GM12865 (cell line): ENCODE results near the gene SCGB2B2.

Experiments
- DNase-seq: peaks from one replicate; pipeline ENCODE4 v3.0.0; 2010; ENCODE audit warnings: low read depth
- H3K4me3 ChIP-seq: 2 replicates; pipeline ENCODE4 v1.5.1; 2011; ENCODE audit warnings: mild to moderate bottlenecking, low read depth, low read length, control low read depth
- TF ChIP-seq, protein P1 (sequence below): IDR thresholded peaks from 2 replicates; pipeline ENCODE4 v1.5.1; 2011; ENCODE audit warnings: low read length, control low read depth, low read depth, inconsistent platforms; ENCODE audit not compliant: insufficient read depth; ENCODE audit errors: missing control alignments

The SCGB2B2 gene

DNA sequence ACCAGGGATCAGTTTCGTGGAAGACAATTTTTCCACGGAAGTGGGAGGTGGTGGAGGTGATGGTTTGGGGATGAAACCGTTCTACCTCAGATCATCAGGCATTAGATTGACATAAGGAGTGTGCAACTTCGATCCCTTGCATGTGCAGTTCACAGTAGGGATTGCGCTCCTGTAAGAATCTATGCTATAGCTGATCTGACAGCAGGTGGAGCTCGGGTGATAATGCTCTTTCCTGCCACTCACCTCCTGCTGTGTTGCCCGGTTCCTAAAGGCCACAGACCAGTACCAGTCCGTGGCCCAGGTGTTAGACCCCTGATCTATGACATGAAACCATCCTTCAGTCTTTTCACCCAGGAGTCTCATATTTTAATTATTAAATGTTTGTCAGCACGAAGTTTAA lies 4.5 kb upstream of the SCGB2B2 start:
- TF ChIP-seq, protein P1, sequence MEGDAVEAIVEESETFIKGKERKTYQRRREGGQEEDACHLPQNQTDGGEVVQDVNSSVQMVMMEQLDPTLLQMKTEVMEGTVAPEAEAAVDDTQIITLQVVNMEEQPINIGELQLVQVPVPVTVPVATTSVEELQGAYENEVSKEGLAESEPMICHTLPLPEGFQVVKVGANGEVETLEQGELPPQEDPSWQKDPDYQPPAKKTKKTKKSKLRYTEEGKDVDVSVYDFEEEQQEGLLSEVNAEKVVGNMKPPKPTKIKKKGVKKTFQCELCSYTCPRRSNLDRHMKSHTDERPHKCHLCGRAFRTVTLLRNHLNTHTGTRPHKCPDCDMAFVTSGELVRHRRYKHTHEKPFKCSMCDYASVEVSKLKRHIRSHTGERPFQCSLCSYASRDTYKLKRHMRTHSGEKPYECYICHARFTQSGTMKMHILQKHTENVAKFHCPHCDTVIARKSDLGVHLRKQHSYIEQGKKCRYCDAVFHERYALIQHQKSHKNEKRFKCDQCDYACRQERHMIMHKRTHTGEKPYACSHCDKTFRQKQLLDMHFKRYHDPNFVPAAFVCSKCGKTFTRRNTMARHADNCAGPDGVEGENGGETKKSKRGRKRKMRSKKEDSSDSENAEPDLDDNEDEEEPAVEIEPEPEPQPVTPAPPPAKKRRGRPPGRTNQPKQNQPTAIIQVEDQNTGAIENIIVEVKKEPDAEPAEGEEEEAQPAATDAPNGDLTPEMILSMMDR, result no peak
- DNase-seq, result no peak
- no peak overlapping the region for H3K4me3 ChIP-seq

DNA sequence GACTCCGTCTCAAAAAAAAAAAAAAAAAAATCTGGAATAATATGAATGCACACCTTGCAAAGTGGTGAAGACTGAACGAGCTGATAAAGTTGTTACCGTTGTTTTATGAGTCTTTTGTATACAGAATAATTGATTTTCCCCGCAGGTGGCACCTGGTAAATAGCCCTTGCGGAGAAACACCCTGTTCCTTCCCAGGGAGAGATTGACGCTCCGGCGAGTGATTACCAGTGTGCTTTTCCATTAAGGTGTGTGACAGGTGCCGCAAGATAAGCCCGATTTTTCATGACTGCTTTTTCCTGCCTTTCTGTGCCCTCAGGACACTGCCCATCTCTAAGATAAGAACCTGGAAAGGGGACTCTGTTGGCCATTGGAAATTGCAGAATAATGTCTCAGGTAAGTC lies 1.5 kb upstream of the SCGB2B2 start:
- TF ChIP-seq, protein P1, result no peak

DNA sequence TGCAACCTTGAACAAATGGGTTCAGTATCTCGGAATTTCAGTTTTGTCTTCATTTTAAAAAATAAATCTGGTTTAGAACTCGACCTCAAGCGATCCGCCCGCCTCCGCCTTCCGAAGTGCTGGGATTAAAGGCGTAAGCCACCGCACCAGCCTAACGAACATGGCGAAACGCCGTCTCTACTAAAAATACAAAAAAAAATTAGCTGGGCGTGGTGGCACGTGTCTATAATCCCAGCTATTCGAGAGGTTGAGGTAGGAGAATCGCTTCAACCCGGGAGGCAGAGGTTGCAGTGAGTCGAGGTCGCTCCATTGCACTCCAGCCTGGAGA lies 1.1 kb upstream of the SCGB2B2 start:
- TF ChIP-seq, protein P1, result no peak
- peak overlapping the region; percentile 62 for H3K4me3 ChIP-seq

More for the DNA sequence above, 1.5 kb upstream of the SCGB2B2 start:
- DNase-seq, result no peak
- H3K4me3 ChIP-seq, result peak overlapping the region; percentile 62

DNA sequence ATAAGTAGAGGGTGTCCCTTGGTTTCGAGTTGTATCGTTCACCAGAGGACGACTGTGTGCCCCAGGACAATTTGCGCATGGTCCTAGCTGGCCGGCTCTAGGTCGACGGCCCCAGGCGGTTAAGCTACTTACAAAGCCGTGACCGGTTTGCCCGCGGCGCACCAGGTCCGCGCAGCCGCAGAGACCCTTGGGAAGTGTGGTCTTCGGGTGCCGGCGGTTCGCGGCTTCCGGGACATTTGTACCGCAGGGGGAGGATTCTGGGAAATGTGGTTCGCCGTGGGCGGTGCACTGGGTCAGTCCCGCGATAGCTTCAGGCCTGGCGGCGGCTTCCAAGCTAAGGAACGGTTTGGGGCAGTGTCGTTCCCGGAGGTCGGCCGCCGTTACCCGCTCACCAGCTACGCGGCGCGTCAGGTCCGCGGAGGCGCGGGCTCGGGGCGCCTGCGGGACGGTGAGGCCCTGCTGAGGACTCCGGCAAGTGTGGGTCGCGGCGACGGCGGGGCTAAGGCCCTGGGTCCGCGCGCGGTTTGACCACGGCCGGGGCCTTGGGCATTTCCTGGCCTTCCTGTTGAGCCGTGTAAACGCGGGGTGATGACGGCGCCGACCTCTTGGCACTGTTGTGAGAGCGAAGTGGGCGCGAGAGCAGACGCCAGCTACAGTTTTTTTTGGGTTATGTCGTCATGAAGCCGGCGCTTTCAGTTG lies 576 bp upstream of the SCGB2B2 start, which contains the start of gene ZNF302:
Gene ZNF302 (plus strand): TSS at position 293 of the 699 bp plus-strand sequence. CDS start 1,127 bp downstream, outside the sequence.
- H3K4me3 ChIP-seq, result peak within 1 kb of the TSS; percentile 62
- TF ChIP-seq, protein P1, result no peak
- DNase-seq, result peak; percentile 99

More for the DNA sequence above, 1.1 kb upstream of the SCGB2B2 start:
- DNase-seq, result no peak

DNA sequence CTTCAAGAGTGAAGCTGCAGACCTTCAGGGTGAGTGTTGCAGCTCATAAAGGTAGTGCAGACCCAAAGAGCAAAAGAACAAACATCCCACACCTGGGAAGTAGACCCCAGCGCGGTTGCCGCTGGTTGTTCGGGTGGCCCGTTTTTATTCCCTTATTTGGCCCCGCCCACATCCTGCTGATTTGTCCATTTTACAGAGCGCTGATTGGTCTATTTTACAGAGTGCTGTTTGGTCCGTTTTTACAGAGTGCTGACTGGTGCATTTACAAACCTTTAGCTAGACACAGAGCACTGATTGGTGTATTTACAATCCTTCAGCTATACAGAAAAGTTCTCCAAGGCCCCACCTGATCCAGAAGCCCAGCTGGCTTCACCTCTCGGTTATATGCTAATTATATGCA lies 1.0 kb downstream of the SCGB2B2 start:
- H3K4me3 ChIP-seq, result no peak overlapping the region
- TF ChIP-seq, protein P1, result no peak
- no peak for DNase-seq

DNA sequence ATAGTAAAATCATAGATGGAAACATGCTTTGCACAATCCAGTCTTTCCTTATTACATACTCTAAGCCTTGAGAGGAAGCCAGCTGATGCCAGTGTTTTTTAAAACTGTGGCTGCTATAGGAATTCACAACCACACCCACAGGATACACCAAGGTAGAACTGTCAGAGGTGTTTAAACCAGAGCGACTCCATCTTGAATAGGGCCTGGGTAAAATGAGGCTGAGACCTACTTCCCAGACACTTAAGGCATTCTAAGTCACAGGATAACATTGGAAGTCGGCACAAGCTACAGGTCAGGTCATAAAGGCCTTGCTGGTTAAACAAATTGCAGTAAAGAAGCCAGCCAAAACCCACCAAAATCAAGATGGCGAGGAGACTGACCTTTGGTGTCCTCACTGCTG lies 1.7 kb downstream of the SCGB2B2 start:
- H3K4me3 ChIP-seq, result no peak overlapping the region
- TF ChIP-seq, protein P1, result no peak
- DNase-seq, result no peak

DNA sequence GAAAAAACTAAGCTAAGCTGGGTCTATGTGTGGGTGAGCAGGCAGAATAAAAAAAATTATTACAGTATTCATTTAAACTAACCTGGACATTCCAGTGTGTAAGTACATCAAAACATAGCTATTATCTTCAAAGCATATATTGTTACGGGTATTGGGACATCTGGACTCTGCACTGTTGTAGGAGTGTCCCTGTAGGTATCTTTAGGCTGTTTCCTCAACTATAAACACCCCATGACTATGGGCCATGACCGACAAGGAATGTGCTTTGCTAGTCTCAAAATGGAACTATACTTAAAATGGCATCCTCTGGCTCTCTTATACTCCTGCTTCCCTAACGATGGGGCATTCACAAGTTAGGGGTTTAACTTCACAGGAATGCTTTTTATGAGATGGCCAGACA lies 3.4 kb downstream of the SCGB2B2 start:
- DNase-seq, result no peak
- TF ChIP-seq, protein P1, result no peak
- H3K4me3 ChIP-seq, result no peak overlapping the region
